ENCODE results near the gene MAP1LC3B. TPM values are rescaled to one million over a fixed set of nuclear protein-coding genes. Genes with fewer than 3 reads are reported as not detected.

MAP1LC3B gene
- total RNA-seq, 4 donors from 2014 or later: 26.3 to 79.7 (median 58.0) TPM

DNA sequence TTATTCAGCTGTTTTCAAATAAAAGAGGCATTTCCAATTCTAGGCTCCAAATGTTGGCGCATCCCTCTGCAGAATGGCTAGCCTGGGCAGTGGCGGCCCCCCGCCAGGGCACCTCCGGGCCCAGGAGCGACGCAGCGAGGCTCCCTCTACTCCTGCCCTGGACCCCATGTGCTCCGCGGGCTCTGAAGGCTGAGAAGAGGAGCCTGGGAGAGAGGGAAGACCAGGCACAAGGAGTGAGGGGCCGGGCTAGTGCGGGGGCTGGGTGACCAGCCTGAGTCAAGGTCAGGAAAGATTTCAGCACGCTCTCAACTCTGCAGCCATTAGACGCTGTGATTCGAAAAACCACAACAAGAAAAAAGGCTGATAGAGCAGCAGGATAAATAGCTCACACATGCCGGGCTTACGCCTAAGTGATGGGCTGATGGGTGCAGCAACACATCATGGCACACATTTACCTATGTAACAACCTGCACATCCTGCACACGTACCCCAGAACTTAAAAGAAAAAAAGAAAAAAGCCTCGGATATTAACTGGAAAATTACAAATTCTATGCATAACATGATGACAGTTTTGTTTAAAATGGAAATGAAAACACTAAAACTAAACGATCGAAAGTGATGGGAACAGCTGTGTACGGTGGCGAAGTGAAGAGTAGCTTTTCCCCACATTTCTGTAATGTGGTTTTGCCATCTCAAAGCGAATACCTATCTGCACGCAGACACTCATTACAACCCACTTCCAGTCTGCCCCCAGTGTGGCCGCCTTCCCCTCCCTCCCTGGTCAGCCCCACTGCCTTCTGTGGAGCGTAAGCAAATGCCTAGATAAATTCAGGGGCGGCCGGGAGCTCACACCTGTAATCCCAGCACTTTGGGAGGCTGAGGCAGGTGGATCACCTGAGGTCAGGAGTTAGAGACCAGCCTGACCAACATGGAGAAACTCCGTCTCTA lies 44.4 kb downstream of the MAP1LC3B start:
- DNase-seq: no peak

DNA sequence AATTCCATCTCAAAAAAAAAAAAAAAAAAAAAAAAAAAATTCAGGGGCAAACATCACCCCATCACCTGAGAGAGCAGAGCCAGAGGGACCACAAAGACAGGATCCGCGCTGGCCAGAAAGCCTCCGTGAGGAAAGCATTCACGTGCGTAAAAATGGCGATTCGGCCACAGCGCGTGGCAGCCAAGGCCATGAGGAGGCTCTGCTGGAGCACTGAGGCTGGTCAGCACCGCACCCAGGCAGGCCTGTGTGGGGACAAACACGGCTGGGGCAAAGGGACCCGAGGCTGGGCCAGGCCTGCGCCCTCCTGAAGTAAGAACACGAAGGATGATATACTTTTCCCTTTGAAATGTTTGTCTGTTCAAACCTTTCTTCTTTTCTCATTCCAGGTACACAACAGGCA lies 45.2 kb downstream of the MAP1LC3B start:
- Histone ChIP-seq H3K36me3 (no peaks in the 10 kb centered on the region), H3K4me3 (no peak overlapping the region), H3K27ac (no peak overlapping the region), H3K4me1 (peaks cover 0 to 4% of the 10 kb centered on the region in 2 donors), H3K27me3 (no peaks in the 10 kb centered on the region), H3K9me3 (no peaks in the 10 kb centered on the region)
- DNase-seq: no peak
- intact Hi-C loops (cut with DNase I; ENCODE audit: low total_unique reads): no loop called here
- TF ChIP-seq, protein P1, sequence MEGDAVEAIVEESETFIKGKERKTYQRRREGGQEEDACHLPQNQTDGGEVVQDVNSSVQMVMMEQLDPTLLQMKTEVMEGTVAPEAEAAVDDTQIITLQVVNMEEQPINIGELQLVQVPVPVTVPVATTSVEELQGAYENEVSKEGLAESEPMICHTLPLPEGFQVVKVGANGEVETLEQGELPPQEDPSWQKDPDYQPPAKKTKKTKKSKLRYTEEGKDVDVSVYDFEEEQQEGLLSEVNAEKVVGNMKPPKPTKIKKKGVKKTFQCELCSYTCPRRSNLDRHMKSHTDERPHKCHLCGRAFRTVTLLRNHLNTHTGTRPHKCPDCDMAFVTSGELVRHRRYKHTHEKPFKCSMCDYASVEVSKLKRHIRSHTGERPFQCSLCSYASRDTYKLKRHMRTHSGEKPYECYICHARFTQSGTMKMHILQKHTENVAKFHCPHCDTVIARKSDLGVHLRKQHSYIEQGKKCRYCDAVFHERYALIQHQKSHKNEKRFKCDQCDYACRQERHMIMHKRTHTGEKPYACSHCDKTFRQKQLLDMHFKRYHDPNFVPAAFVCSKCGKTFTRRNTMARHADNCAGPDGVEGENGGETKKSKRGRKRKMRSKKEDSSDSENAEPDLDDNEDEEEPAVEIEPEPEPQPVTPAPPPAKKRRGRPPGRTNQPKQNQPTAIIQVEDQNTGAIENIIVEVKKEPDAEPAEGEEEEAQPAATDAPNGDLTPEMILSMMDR (IDR thresholded peaks at IDR 0.05): no peak
- TF ChIP-seq POLR2A (IDR thresholded peaks at IDR 0.05): no peak

More for the DNA sequence above, 44.4 kb downstream of the MAP1LC3B start:
- Histone ChIP-seq H3K27me3 (no peaks in the 10 kb centered on the region), H3K9me3 (no peaks in the 10 kb centered on the region), H3K4me3 (peak overlapping the region in 1 of 2 donors; percentile 4), H3K4me1 (peaks cover 0 to 4% of the 10 kb centered on the region in 2 donors), H3K27ac (peak overlapping the region; percentile 68 to 70), H3K36me3 (no peaks in the 10 kb centered on the region)
- TF ChIP-seq, protein P1 (IDR thresholded peaks at IDR 0.05): no peak
- no peak for TF ChIP-seq POLR2A (IDR thresholded peaks at IDR 0.05)
- intact Hi-C loops (cut with DNase I; ENCODE audit: low total_unique reads): no loop called here

DNA sequence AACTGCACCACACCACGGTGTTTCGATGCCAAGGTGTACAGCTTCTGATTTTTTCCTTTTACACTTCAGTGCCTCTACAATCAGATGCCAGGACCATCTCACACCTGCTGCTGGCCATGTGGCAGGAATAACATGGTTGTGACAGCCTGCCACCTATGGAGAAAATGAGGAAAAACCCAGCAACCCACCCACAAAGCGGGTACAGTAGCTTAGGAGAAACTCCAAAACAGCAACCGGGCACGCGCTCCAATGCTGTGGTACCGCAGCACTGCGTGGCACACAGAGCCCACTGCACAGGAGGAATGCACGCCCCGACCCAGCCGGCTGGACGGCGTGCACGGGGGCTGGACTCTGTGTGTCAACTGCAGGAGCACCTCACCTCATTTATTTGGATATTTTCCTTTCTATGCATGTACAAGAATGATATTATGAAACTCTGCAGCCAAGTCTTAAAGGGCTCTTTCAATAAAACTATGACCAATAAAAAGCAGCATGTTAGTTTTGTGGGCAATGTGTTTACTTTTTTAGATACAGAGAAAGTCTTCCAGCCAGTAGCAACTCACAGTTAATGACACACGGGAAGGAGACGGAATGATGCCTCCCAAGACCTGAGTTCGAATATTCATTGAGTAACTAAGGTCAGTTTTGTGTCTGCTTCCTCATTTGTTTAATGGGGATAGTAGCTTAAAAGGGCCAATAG lies 45.9 kb downstream of the MAP1LC3B start:
- Histone ChIP-seq H3K4me1 (peaks cover 0 to 4% of the 10 kb centered on the region in 2 donors), H3K27me3 (no peaks in the 10 kb centered on the region), H3K27ac (no peak overlapping the region), H3K36me3 (no peaks in the 10 kb centered on the region), H3K9me3 (no peaks in the 10 kb centered on the region), H3K4me3 (no peak overlapping the region)
- intact Hi-C loops (cut with DNase I; ENCODE audit: low total_unique reads): no loop called here
- no peak for DNase-seq
- TF ChIP-seq POLR2A (IDR thresholded peaks at IDR 0.05): no peak
- TF ChIP-seq, protein P1 (IDR thresholded peaks at IDR 0.05): no peak

DNA sequence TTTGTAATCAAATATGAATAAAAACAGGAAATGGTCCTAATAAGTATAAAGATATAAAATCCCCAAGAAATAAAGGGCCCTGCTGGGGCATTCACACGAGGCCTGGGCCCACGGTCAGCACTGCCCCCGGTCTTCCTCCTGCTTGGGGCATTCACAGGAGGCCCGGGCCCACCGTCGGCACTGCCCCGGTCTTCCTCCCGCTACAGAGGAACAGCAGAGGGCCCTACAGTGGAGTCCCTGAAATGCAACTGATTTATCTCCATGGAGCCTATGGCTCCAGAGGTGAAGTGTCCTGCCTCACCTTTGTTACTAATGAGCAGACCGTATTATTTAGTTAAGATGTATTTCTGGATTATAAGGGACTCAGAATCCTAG lies 46.5 kb downstream of the MAP1LC3B start:
- TF ChIP-seq POLR2A (IDR thresholded peaks at IDR 0.05): no peak
- TF ChIP-seq, protein P1 (IDR thresholded peaks at IDR 0.05): no peak
- intact Hi-C loops (cut with DNase I; ENCODE audit: low total_unique reads): no loop called here
- Histone ChIP-seq H3K27ac (no peak overlapping the region), H3K27me3 (no peaks in the 10 kb centered on the region), H3K4me1 (peaks cover 0 to 4% of the 10 kb centered on the region in 2 donors), H3K36me3 (no peaks in the 10 kb centered on the region), H3K9me3 (no peaks in the 10 kb centered on the region), H3K4me3 (no peak overlapping the region)
- DNase-seq: no peak

DNA sequence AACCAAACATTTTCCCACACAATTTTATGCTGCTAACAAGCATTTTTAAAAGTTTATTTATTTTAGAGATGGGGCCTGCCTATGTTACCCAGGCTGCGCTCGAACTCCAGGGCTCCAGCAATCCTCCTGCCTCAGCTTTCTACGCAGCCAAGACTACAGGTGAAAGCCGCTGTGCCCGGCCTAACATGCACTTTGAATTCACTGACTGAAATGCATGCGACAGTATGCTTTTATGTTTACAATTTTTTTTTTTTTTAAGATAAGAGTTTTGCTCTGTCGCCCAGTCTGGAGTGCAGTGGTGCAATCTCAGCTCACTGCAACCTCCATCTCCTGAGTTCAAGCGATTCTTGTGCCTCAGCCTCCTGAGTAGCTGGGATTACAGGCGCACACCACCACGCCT lies 47.8 kb downstream of the MAP1LC3B start:
- intact Hi-C loops (cut with DNase I; ENCODE audit: low total_unique reads): no loop called here

More for the DNA sequence above, 47.8 kb downstream of the MAP1LC3B start:
- no peaks in the 10 kb centered on the region for H3K27me3 ChIP-seq
- TF ChIP-seq, protein P1 (IDR thresholded peaks at IDR 0.05): no peak
- TF ChIP-seq POLR2A (IDR thresholded peaks at IDR 0.05): no peak
- no peak overlapping the region for H3K27ac ChIP-seq
- H3K4me1 ChIP-seq: peaks cover 0 to 4% of the 10 kb centered on the region in 2 donors
- H3K9me3 ChIP-seq: no peaks in the 10 kb centered on the region
- H3K4me3 ChIP-seq: no peak overlapping the region
- DNase-seq: no peak
- H3K36me3 ChIP-seq: no peaks in the 10 kb centered on the region

Measured in uterus (tissue), 4 donors.